ENCODE measurements around the gene SNX8.

Gene SNX8

DNA sequence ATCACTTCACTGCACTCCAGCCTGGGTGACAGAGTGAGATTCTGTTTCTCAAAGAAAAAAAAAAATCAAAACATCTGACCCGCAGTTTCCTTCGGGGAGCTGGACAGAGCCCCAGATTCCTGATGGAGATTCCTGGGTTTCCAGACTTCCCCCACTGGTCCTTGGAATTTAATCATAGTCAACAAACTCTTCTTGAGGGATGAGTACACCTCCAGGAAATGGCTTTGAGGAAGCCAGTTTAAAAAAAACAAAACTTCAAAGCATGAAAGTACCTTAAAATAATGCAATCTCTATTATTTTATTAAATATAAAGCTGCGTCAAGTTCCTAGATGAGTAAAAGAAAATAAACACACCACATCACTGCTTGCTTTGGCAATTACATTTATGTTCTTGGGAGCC is 80.3 kb downstream of the SNX8 start:
- Histone ChIP-seq H3K27ac (ENCODE audit: low read depth, low read length) (no peak overlapping the region), H3K4me3 (ENCODE audit: low read depth in 1 of 2, low read length in 2 of 2) (no peak overlapping the region), H3K4me1 (ENCODE audit: insufficient read depth, low read length) (peaks cover 12% of the 10 kb centered on the region), H3K9ac (ENCODE audit: low read length) (no peak overlapping the region), H3K36me3 (ENCODE audit: insufficient read depth, low read length) (peaks cover 36% of the 10 kb centered on the region), H3K9me3 (ENCODE audit: low read length) (no peaks in the 10 kb centered on the region), H3K27me3 (ENCODE audit: control insufficient read depth in 1 of 2, insufficient read depth in 2 of 2, low read length in 2 of 2) (no peaks in the 10 kb centered on the region)

DNA sequence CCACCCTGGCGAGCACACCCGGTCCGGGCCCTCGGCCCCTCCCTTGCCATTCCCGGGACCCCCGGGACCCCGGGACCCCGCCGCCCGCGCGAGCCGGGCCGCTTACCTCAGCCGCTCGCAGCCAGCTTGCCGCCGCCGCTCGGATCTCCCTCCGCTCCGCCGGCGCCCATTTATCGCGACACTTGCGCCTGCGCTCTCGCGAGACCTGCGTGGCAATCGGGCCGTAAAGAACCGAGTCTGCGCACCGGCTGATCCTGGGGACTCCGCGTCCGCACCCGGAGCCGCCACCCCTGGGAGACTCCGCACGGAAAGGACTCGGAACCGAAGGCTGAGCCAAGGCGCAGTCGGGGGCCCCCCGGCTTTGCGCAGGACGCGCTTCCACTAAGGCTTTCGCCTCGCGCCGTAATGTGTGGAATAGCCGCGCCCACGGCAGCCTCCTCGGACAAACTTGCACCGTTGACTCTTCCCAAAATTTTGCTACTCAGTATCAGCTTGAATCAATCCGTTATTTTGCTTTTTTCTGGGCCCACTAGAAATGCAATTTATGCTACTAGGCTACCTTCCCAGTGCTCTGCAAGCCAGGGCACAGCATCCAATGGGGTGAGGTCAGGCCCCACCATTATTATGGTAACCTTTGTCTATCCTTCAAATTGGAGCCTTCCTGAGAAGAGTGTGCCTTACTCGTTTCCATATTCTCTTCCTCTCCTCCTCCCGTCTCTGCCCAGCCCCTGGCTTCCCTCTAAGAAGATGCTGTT is 81.3 kb downstream of the SNX8 start, which contains the start of gene MAD1L1:
Gene MAD1L1, minus strand, starts transcription at position 180 of the 755 bp plus-strand sequence. CDS start 2,812 bp downstream, outside the sequence.
- Histone ChIP-seq H3K9me3 (ENCODE audit: low read length) (no peaks in the 10 kb centered on the region), H3K36me3 (ENCODE audit: insufficient read depth, low read length) (peaks cover 34% of the 10 kb centered on the region), H3K4me3 (ENCODE audit: low read depth in 1 of 2, low read length in 2 of 2) (peak within 1 kb of the TSS; percentile 88 to 95), H3K27ac (ENCODE audit: low read depth, low read length) (peak within 1 kb of the TSS; percentile 88), H3K9ac (ENCODE audit: low read length) (peak within 1 kb of the TSS; percentile 42), H3K27me3 (ENCODE audit: control insufficient read depth in 1 of 2, insufficient read depth in 2 of 2, low read length in 2 of 2) (no peaks in the 10 kb centered on the region), H3K4me1 (ENCODE audit: insufficient read depth, low read length) (peaks cover 12% of the 10 kb centered on the region)

DNA sequence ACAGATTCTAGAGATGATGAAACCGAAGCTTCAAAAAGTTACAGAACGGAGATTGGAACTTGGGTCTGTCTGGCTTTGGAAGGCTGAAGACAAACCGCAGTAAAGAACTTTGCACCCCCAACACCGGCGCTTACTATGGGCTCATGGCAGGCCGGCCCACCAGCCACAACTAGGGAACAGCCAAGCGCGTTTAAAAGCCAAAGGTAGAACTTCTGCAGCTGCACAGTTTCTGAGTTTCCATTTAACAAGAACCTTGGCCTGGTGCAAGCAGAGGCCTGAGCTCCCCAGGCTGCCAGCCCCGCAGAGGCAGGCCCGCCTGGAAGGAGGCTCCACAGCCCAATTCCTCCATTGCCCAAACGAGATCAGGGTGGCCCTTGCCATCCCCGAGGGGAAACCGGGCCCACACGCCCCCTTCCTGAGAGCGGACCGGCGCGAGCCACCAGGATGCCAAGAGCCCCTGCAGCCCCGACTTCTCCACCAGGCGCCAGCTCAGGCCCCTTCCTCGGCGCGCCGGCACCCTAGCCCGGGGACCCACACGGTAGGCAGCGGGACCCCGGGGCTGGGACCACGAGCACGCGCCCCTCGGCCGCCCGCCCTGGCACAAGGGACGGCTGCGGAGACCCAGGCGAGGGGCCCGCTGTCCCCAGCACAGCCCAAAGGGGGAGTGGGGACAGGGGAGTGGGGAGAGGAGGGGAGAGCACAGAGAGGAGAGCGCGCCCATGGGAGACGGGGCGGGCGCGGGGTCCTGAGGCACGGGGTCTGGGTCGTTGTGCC is 82.1 kb downstream of the SNX8 start:
- Histone ChIP-seq H3K4me3 (ENCODE audit: low read depth in 1 of 2, low read length in 2 of 2) (peak overlapping the region; percentile 88 to 95), H3K9ac (ENCODE audit: low read length) (peak overlapping the region; percentile 30), H3K4me1 (ENCODE audit: insufficient read depth, low read length) (peaks cover 12% of the 10 kb centered on the region), H3K36me3 (ENCODE audit: insufficient read depth, low read length) (peaks cover 30% of the 10 kb centered on the region), H3K27me3 (ENCODE audit: control insufficient read depth in 1 of 2, insufficient read depth in 2 of 2, low read length in 2 of 2) (no peaks in the 10 kb centered on the region), H3K27ac (ENCODE audit: low read depth, low read length) (peak overlapping the region; percentile 88), H3K9me3 (ENCODE audit: low read length) (no peaks in the 10 kb centered on the region)

DNA sequence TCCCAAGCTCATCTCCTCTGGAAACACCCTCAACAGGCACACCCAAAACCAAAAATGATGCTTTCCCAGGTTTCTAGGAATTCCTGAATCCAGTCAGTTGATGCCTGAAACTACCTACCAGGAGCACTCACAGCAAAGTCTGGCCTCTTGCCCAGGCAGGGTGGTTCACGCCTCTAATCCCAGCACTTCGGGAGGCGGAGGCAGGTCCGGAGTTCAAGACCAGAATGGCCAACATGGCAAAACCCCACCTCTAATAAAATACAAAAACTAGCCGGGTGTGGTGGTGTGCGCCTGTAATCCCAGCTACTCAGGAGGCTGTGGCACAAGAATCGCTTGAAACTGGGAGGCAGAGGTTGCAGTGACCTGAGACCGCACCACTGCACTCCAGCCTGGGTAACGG is 83.4 kb downstream of the SNX8 start:
- peaks cover 12% of the 10 kb centered on the region for H3K4me1 ChIP-seq (ENCODE audit: insufficient read depth, low read length)
- H3K27me3 ChIP-seq (ENCODE audit: control insufficient read depth in 1 of 2, insufficient read depth in 2 of 2, low read length in 2 of 2) = no peaks in the 10 kb centered on the region
- no peak overlapping the region for H3K27ac ChIP-seq (ENCODE audit: low read depth, low read length)
- H3K9me3 ChIP-seq (ENCODE audit: low read length) = no peaks in the 10 kb centered on the region
- H3K36me3 ChIP-seq (ENCODE audit: insufficient read depth, low read length) = peaks cover 31% of the 10 kb centered on the region
- H3K9ac ChIP-seq (ENCODE audit: low read length) = no peak overlapping the region
- H3K4me3 ChIP-seq (ENCODE audit: low read depth in 1 of 2, low read length in 2 of 2) = no peak overlapping the region

DNA sequence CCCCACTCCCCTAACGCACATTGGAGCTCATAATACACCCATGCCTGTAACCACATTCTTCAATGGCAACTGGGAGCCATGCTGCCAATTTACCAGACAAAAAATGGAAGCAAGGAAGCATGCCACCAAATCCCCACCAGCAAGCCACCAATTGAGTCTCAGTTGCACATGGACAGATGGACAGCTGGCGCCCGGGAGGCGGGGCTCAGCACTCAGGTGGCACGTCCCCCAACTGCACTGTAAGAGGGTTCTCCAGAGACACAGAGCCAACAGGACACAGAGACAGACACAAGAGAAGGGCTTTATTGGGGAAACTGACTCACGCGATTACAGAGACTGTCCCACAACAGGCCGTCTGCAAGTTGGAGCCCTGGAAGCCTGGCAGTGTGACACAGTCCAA is 84.0 kb downstream of the SNX8 start:
- Histone ChIP-seq H3K36me3 (ENCODE audit: insufficient read depth, low read length) (peaks cover 35% of the 10 kb centered on the region), H3K9ac (ENCODE audit: low read length) (no peak overlapping the region), H3K27me3 (ENCODE audit: control insufficient read depth in 1 of 2, insufficient read depth in 2 of 2, low read length in 2 of 2) (no peaks in the 10 kb centered on the region), H3K4me3 (ENCODE audit: low read depth in 1 of 2, low read length in 2 of 2) (no peak overlapping the region), H3K4me1 (ENCODE audit: insufficient read depth, low read length) (peaks cover 12% of the 10 kb centered on the region), H3K9me3 (ENCODE audit: low read length) (no peaks in the 10 kb centered on the region), H3K27ac (ENCODE audit: low read depth, low read length) (no peak overlapping the region)

DNA sequence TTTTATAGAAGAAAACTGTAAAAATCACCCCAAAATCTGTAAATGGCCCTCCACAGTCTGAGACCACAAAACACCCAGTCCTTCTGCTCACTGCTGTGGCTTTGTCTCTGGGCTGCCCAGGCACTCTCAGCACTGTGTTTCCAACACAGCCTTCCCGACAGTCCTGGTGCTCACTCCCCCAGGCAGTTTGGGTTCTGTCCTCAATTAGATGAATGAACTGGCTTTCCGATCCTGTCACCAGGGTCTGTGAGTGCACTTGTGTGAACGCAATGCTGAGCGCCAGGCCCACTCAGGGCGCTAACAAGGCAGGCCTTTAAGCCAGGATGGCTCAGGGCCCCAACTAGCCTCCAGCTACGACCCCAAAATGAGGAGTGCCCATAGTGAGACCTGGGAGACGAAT is 84.8 kb downstream of the SNX8 start:
- Histone ChIP-seq H3K9me3 (ENCODE audit: low read length) (no peaks in the 10 kb centered on the region), H3K27me3 (ENCODE audit: control insufficient read depth in 1 of 2, insufficient read depth in 2 of 2, low read length in 2 of 2) (no peaks in the 10 kb centered on the region), H3K4me1 (ENCODE audit: insufficient read depth, low read length) (peaks cover 12% of the 10 kb centered on the region), H3K4me3 (ENCODE audit: low read depth in 1 of 2, low read length in 2 of 2) (no peak overlapping the region), H3K27ac (ENCODE audit: low read depth, low read length) (no peak overlapping the region), H3K9ac (ENCODE audit: low read length) (no peak overlapping the region), H3K36me3 (ENCODE audit: insufficient read depth, low read length) (peaks cover 35% of the 10 kb centered on the region)

DNA sequence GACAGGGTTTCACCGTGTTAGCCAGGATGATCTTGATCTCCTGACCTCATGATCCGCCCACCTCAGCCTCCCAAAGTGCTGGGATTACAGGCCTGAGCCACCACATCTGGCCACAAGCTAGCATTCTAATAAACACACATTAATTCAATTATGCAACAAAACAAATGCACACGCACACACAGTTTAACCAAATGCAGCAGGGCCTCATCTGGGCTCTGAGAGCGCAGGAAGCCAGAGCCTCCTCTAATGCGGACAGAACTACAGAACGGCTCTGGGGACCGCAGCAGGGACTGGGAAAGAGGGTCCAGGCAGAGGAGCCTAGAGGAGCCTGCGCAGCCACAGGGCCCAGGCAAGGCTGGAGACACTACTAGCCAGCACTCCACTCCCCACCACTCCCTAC is 85.3 kb downstream of the SNX8 start:
- Histone ChIP-seq H3K9me3 (ENCODE audit: low read length) (no peaks in the 10 kb centered on the region), H3K36me3 (ENCODE audit: insufficient read depth, low read length) (peaks cover 38% of the 10 kb centered on the region), H3K4me1 (ENCODE audit: insufficient read depth, low read length) (peaks cover 12% of the 10 kb centered on the region), H3K4me3 (ENCODE audit: low read depth in 1 of 2, low read length in 2 of 2) (no peak overlapping the region), H3K9ac (ENCODE audit: low read length) (no peak overlapping the region), H3K27ac (ENCODE audit: low read depth, low read length) (no peak overlapping the region), H3K27me3 (ENCODE audit: control insufficient read depth in 1 of 2, insufficient read depth in 2 of 2, low read length in 2 of 2) (no peaks in the 10 kb centered on the region)

DNA sequence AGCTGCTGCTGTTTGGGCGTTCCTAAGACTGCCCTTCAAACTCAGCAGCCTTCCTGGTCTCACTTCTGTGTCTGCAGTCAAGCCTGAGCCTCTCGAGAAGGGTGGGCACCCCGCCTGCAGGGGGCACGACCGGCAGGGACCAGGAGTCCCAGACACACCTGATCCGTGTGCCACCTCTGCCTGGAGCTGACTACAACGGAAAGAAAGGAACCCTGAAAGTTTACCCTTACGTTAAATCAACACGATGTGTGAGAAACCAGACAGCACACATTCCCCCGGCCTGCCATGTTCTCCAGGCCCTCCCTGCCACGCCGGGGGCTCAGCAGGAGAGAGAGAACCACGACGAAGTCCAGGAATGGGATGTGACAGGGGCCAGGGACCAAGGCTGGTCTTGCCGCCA is 86.5 kb downstream of the SNX8 start:
- no peaks in the 10 kb centered on the region for H3K9me3 ChIP-seq (ENCODE audit: low read length)
- H3K4me1 ChIP-seq (ENCODE audit: insufficient read depth, low read length) = peaks cover 6% of the 10 kb centered on the region

DNA sequence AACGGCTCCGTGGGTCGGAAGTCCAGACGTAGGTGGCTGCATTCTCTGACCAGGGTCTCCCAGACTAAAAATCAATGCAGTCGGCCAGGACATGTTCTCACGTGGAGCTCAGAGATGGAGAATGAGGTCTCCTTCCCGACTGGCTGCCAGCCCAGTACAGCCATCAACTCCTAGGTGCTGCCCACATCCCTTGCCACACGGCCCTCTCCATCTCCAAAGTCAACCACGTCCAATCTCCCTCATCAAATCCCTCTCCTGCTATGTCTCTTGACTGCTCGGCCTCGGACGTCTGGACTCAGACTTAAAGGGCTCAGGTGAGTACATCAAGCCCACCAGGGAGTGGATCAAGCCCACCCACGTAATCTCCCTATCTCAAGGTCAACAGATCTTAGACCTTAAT is 88.4 kb downstream of the SNX8 start:
- no peak overlapping the region for H3K9ac ChIP-seq (ENCODE audit: low read length)
- H3K9me3 ChIP-seq (ENCODE audit: low read length) = no peaks in the 10 kb centered on the region
- no peaks in the 10 kb centered on the region for H3K4me1 ChIP-seq (ENCODE audit: insufficient read depth, low read length)
- H3K4me3 ChIP-seq (ENCODE audit: low read depth in 1 of 2, low read length in 2 of 2) = no peak overlapping the region
- H3K27ac ChIP-seq (ENCODE audit: low read depth, low read length) = no peak overlapping the region
- peaks cover 39% of the 10 kb centered on the region for H3K36me3 ChIP-seq (ENCODE audit: insufficient read depth, low read length)
- no peaks in the 10 kb centered on the region for H3K27me3 ChIP-seq (ENCODE audit: control insufficient read depth in 1 of 2, insufficient read depth in 2 of 2, low read length in 2 of 2)

More for the DNA sequence above, 86.5 kb downstream of the SNX8 start:
- no peaks in the 10 kb centered on the region for H3K27me3 ChIP-seq (ENCODE audit: control insufficient read depth in 1 of 2, insufficient read depth in 2 of 2, low read length in 2 of 2)
- H3K27ac ChIP-seq (ENCODE audit: low read depth, low read length) = no peak overlapping the region
- H3K36me3 ChIP-seq (ENCODE audit: insufficient read depth, low read length) = peaks cover 39% of the 10 kb centered on the region
- no peak overlapping the region for H3K9ac ChIP-seq (ENCODE audit: low read length)
- H3K4me3 ChIP-seq (ENCODE audit: low read depth in 1 of 2, low read length in 2 of 2) = no peak overlapping the region

DNA sequence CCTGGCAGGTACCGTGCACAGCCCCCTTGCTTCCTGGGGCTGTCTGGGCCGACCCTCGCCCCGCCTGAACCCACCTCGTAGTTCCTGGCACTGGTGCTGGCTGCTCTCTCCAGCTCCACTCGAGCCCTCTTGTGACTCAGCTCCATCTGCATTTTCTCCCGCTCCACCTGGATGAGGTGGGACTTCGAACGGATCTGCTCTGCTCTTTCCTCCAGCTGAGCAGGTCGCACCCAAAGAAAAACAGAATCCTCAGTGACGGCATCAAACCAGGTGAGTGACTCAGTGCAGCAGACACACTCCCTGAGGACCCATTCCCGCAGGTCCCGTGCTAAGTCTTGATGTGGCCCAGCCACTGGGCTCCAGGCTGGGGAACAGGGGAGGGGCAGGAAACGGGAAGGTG is 88.9 kb downstream of the SNX8 start:
- H3K9ac ChIP-seq (ENCODE audit: low read length) = no peak overlapping the region
- H3K36me3 ChIP-seq (ENCODE audit: insufficient read depth, low read length) = peaks cover 39% of the 10 kb centered on the region
- no peak overlapping the region for H3K4me3 ChIP-seq (ENCODE audit: low read depth in 1 of 2, low read length in 2 of 2)
- H3K9me3 ChIP-seq (ENCODE audit: low read length) = no peaks in the 10 kb centered on the region
- no peak overlapping the region for H3K27ac ChIP-seq (ENCODE audit: low read depth, low read length)
- no peaks in the 10 kb centered on the region for H3K27me3 ChIP-seq (ENCODE audit: control insufficient read depth in 1 of 2, insufficient read depth in 2 of 2, low read length in 2 of 2)
- H3K4me1 ChIP-seq (ENCODE audit: insufficient read depth, low read length) = no peaks in the 10 kb centered on the region

DNA sequence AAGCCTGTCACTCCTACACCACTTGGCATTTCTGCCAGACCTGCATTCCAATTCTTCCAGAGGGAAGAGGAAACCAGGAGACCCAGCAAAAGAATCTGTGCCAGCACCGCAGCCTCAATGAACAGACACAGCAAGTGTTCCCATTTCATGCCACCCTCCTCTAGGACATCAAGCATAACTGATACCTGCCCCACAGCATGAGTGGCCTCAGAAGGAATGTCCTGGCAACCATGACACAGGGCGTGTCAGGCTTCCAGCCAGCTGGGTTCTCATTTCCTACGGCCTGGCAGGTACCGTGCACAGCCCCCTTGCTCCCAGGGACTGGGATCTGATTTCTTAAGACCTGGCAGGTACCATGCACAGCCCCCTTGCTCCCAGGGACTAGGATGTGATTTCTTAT is 89.3 kb downstream of the SNX8 start:
- H3K9ac ChIP-seq (ENCODE audit: low read length) = no peak overlapping the region
- no peak overlapping the region for H3K27ac ChIP-seq (ENCODE audit: low read depth, low read length)
- no peaks in the 10 kb centered on the region for H3K4me1 ChIP-seq (ENCODE audit: insufficient read depth, low read length)
- no peak overlapping the region for H3K4me3 ChIP-seq (ENCODE audit: low read depth in 1 of 2, low read length in 2 of 2)
- H3K9me3 ChIP-seq (ENCODE audit: low read length) = no peaks in the 10 kb centered on the region
- H3K27me3 ChIP-seq (ENCODE audit: control insufficient read depth in 1 of 2, insufficient read depth in 2 of 2, low read length in 2 of 2) = no peaks in the 10 kb centered on the region
- H3K36me3 ChIP-seq (ENCODE audit: insufficient read depth, low read length) = peaks cover 34% of the 10 kb centered on the region
